ENCODE data around the gene SPRR2D.
"Not testable (repeated sequence)": the region's sequence is repeated elsewhere in the genome, so short reads cannot be mapped to it uniquely, and the experiment has no call there.

The SPRR2D gene

DNA sequence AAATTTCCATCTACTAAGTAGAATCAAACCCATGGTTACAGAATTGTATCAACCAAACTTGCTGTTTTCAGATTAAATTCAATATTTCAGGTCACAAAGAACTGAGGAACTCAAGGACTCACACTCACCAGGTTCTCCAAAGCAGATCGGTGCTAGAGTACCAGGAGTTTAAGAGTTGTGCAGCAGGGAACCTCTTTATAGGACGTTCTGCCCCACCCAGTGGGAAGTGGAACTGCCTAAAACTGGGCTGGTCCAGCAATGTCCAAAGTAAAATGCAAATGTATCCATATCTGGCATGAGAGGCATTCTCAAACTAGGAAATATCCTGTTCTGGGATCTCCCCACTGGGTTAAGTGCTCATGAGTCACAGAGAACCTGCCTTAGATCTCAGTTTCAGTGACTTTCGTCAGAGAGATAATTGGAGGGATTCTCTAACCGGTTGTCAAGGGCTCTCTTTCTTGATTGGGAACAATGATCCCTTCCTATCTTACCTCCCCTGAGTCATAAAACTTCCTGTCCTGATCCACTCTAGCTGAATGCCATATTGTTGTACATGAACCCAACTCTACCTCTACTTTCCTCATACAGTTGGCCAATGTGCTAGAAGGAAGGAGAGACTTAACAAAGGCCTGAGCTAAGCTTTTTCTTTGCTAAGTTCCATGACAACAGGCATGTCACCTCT is at the start of gene SPRR2D:
TSS of gene SPRR2D (minus strand) at position 171 of the 682 bp plus-strand sequence. CDS start 774 bp downstream, outside the sequence.
- no peak for DNase-seq

DNA sequence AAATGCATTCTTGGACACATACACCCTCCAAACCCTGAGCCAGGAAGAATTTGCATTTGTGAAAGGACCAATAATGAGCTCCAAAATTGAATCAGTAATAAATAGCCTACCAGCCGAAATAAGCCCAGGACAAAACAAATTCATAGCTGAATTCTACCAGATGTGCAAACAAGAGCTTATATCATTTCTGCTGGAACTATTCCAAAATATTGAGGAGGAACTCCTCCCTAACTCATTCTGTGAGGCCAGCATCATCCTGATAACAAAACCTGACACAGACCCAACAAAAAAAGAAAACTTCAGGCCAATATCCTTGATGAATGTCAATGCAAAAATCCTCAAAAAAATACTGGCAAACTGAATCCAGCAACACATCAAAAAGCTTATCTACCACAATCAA is 46.7 kb upstream of the SPRR2D start:
- DNase-seq, result no peak

DNA sequence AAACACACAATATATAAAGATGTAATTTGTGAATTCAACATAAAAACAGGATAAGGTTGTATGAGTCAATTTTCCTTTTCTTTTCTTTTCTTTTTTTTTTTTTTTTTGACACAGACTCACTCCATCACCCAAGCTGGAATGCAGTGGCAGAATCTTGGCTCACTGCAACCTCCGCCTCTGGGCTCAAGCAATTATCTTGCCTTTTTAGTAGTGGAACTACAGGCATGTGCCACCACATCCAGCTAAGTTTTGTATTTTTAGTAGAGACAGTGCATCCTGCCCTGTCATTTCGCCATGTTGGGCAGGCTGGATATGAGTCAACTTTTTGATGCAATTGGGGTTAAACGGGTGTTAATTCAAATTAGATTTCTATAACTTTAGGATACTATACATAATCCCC is 40.8 kb upstream of the SPRR2D start:
- no peak for DNase-seq

- DNase-seq, result no peak
These were observed 32.1 kb upstream of the SPRR2D start for GRCh38 chr1:153072806-153073726.

GRCh38 chr1:153071511-153071910 is 30.6 kb upstream of the SPRR2D start, which contains the start of gene SPRR2B:
Gene SPRR2B, minus strand, starts transcription at chr1:153071611. Its CDS starts 772 bp downstream, at chr1:153070839.
- DNase-seq, result no peak

DNA sequence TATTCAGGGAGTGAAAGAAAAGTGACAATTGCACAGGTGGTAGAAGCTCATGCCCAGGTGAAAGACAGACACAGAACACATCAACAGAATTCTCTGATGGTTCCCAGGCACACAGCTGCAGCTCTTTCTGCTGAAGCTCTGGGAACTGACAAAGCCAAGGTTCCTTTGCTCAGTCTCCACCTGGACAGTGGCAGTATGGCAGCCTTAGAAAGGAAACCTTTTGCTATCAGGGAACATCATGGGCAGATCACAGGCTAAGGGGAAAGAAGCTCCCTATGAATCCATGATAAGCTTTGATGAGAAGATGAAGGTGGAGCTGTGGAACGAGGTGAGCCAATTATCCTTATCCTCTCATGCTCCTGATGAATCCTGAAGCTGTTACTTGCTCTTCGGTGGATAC is 29.3 kb upstream of the SPRR2D start:
- no peak for DNase-seq

GRCh38 chr1:153058826-153059784 is 18.2 kb upstream of the SPRR2D start:
- no peak for DNase-seq

GRCh38 chr1:153058154-153058553 is 17.2 kb upstream of the SPRR2D start:
- no peak for DNase-seq

- no peak for DNase-seq
These were observed 16.5 kb upstream of the SPRR2D start, which contains the start of gene SPRR2A for GRCh38 chr1:153057375-153057774. Gene SPRR2A, minus strand, starts transcription at chr1:153057512. Its CDS starts 777 bp downstream, at chr1:153056735.

- DNase-seq, result not testable (repeated sequence)
These were observed 15.2 kb upstream of the SPRR2D start for GRCh38 chr1:153056111-153056510.

GRCh38 chr1:153049211-153049610 is 8.3 kb upstream of the SPRR2D start:
- no peak for DNase-seq

GRCh38 chr1:153035211-153035610 is 5.7 kb downstream of the SPRR2D start:
- DNase-seq, result no peak

DNA sequence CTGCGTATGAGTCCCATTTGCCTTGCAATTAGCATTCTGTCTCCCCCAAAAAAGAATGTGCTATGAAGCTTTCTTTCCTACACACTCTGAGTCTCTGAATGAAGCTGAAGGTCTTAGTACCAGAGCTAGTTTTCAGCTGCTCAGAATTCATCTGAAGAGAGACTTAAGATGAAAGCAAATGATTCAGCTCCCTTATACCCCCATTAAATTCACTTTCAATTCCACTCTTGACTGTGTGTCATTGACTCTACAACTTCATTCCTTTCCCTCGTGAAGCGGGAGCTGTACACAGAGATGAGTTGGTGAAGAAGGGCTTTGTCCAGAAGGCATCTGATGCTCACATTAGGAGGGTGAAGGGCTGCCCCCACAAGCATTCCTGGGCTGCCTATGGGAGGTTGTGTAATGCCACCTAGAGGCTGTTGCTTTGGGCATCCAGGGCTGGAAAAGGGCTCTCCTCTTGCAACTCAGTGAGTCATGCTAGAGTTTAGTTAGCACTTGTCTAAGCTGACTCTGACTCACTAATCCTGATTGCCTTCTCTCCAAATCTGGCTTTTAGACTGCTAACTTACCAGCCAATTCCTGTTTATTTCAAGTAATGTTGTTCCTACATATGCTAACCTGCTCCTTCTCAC is 8.1 kb downstream of the SPRR2D start:
- no peak for DNase-seq

DNA sequence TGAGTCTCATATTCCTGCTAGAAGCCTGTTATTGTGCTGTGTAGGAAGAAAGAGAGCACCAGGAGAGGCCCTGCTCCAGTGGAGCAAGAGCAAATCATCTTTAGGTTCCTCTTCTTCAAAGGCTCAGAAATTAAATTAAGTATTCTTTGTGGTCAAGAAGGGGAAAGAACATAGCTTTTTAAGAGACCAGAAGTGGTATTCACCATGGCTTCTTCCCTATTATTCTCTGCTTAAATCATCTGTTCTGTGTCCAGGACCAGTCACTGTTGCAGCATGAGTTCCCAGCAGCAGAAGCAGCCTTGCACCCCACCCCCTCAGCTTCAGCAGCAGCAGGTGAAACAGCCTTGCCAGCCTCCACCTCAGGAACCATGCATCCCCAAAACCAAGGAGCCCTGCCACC is 8.8 kb downstream of the SPRR2D start:
- no peak for DNase-seq

GRCh38 chr1:153030895-153031294 is 10.0 kb downstream of the SPRR2D start, which contains the start of gene SPRR1B:
Gene SPRR1B, plus strand, starts transcription at chr1:153031203. Its CDS starts 1,143 bp downstream, at chr1:153032346.
- no peak for DNase-seq

- DNase-seq, result peak in 1 of 2 experiments; percentile 5
These were observed 12.2 kb downstream of the SPRR2D start for GRCh38 chr1:153028766-153029165.

DNA sequence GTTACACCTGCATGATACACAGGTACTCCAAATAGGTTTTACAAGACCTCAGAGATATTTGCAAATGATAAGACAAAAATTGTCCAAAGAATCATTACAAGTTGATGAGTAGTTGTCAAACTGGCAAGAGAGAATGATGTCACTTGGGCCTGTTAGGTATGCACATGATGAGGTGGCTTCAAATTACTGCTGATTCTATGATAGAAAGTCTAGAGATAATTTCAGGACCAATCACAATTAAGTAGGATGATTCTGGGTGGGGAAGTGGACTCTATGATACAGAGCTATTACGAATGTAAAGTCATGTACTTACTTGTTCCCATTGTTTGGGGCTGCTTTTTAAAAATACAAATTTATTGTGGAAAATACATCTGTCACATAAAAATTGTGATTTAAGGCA is 15.1 kb downstream of the SPRR2D start:
- DNase-seq, result no peak

DNA sequence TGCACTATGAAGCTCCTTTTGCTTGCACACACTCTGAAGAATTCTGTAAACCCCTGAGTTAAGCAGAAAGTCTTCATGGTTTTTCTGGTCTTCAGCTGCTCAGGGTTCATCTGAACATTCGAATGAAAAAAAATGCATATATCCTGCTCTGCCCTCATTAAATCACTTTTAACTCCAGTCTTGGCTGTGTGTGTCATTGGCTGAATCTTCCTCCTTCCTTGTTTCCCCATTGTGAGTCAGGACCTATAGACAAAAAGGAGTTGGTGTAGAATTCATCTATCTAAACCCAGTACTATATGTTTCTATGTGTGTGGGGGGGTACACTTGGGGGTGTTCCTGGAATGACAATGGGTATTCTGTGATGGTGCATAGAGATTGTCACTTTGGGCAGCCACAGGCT is 16.5 kb downstream of the SPRR2D start:
- DNase-seq, result no peak

- DNase-seq, result no peak
These were observed 17.8 kb downstream of the SPRR2D start for GRCh38 chr1:153023109-153023508.

DNA sequence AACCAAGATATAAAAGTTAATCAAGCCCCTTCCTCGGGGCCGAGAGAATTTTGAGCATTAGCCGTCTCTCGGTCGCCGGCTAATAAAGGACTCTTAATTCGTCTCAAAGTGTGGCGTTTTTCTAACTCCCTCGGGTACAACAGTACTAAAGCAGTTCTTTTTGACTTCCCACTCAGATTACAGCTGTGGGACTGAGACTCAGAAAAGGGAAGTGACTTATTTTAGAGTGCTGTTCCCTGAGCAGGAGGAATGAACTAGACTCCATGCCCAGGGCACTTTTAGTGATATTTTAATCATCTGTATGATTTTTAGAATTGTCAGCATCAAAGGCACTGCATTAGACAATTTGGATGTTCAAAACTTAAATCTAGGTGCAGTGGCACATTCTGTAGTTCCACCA is 18.6 kb downstream of the SPRR2D start:
- DNase-seq, result not testable (repeated sequence)

DNA sequence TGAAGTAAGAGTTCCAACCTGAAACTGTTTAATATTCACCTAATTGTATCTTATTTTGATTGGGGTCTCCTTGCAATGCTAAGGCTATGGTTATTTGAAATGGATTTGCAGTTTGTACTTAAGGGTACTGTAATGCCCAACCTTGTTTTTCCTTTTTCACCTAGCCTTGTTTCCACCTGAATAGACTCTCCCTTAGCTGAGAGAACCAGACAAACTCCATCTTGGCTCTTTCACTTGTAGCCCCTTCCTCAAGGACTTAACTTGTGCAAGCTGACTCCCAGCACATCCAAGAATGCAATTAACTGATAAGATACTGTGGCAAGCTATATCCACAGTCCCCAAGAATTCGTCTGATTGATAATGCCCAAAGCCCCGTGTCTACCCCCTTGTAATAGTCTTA is 19.1 kb downstream of the SPRR2D start:
- DNase-seq, result not testable (repeated sequence)

DNA sequence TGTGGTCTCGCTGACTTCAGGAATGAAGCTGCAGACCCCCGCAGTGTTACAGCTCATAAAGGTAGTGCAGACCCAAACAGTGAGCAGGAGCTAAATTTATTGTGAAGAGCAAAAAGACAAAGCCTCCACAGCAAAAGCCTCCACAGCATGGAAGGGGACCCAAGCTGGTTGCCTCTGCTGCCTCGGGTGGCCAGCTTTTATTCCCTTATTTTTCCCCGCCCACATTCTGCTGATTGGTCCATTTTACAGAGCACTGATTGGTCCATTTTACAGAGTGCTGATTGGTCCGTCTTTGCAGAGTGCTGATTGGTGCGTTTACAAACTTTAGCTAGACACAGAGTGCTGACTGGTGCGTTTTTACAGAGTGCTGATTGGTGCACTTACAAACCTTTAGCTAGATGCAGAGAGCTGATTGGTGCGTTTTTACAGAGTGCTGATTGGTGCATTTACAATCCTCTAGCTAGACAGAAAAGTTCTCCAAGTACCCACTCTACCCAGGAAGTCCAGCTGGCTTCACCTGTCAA is 29.6 kb downstream of the SPRR2D start:
- DNase-seq, result not testable (repeated sequence)

Data from NCI-H524 (cell line).